OCI-LY7 (cell line): Measurements from ENCODE around the gene WDR46. TPM values are rescaled to one million over a fixed set of nuclear protein-coding genes. Genes with fewer than 3 reads are reported as not detected.

Experiments used
- BruUV-seq: library from RNA; stranded (reverse); fragments of 400-500 nt; replicated peaks from 2 replicates; lab custom pipeline; 2021; lab: Mats Ljungman, UMichigan
- CTCF ChIA-PET: fragments of 300-600 bp; sonication (Branson Sonifier 250); formaldehyde crosslinking; loops from one replicate; lab custom pipeline; 2022; ENCODE audit warnings: antibody characterized with exemption; ENCODE audit not compliant: unreplicated experiment; lab: Charles Lee
- POLR2A ChIA-PET: fragments of 300-600 bp; sonication (Branson Sonifier 250); formaldehyde crosslinking; loops from one replicate; lab custom pipeline; 2022; ENCODE audit warnings: antibody characterized with exemption; lab: Charles Lee
- DNase-seq: peaks from one replicate; pipeline ENCODE4 v3.0.0-alpha.2; 2015; ENCODE audit warnings: low spot score
- H2AFZ ChIP-seq: fragments of 200-600 bp; sonication (generic), shearing (Covaris generic); 2 replicates; pipeline ENCODE4 v1.6.1; 2014; ENCODE audit warnings: mild to moderate bottlenecking, antibody characterized with exemption, low read length, moderate library complexity
- H3K27ac ChIP-seq: fragments of 200-600 bp; sonication (generic); 2 replicates; pipeline ENCODE4 v1.5.1; 2014; ENCODE audit warnings: mixed run types, low read depth, mild to moderate bottlenecking, moderate library complexity, low read length, inconsistent platforms; ENCODE audit not compliant: poor library complexity, severe bottlenecking
- H3K36me3 ChIP-seq: fragments of 200-600 bp; sonication (generic); 2 replicates; pipeline ENCODE4 v1.6.1; 2014; ENCODE audit warnings: mild to moderate bottlenecking, antibody characterized with exemption, low read length, moderate library complexity, mixed read lengths; ENCODE audit not compliant: insufficient read depth
- H3K4me1 ChIP-seq: fragments of 200-600 bp; sonication (generic); 2 replicates; pipeline ENCODE4 v1.5.1; 2014; ENCODE audit warnings: mild to moderate bottlenecking, low read length; ENCODE audit not compliant: insufficient read depth, poor library complexity, severe bottlenecking
- H3K4me2 ChIP-seq: fragments of 200-600 bp; sonication (generic); 2 replicates; pipeline ENCODE4 v1.6.1; 2014; ENCODE audit warnings: mild to moderate bottlenecking, low read length
- H3K4me3 ChIP-seq: fragments of 200-600 bp; sonication (generic); 2 replicates; pipeline ENCODE4 v1.5.1; 2014; ENCODE audit warnings: mild to moderate bottlenecking, low read depth, low read length; ENCODE audit not compliant: poor library complexity, severe bottlenecking
- H3K79me2 ChIP-seq: fragments of 200-600 bp; sonication (generic); 2 replicates; pipeline ENCODE4 v1.6.1; 2016; ENCODE audit warnings: low read depth, mild to moderate bottlenecking, low read length, moderate library complexity, mixed read lengths; ENCODE audit not compliant: insufficient read depth
- H3K9me2 ChIP-seq: fragments of 200-600 bp; sonication (generic); 2 replicates; pipeline ENCODE4 v1.6.1; 2016; ENCODE audit warnings: mild to moderate bottlenecking, low read length, mixed read lengths; ENCODE audit not compliant: insufficient read depth
- H3K9me3 ChIP-seq: fragments of 200-600 bp; sonication (generic); 2 replicates; pipeline ENCODE4 v1.6.1; 2014; ENCODE audit warnings: mild to moderate bottlenecking, mixed run types, low read length, mixed read lengths
- H4K20me1 ChIP-seq: fragments of 200-600 bp; sonication (generic); 2 replicates; pipeline ENCODE4 v1.6.1; 2014; ENCODE audit warnings: mild to moderate bottlenecking, antibody characterized with exemption, low read length, moderate library complexity, mixed read lengths; ENCODE audit not compliant: insufficient read depth
- EZH2phosphoT487 ChIP-seq: fragments of 200-600 bp; sonication (generic); IDR thresholded peaks from 2 replicates; pipeline ENCODE4 v1.6.1; 2018; ENCODE audit warnings: low read depth, borderline replicate concordance, mild to moderate bottlenecking, mixed run types, antibody characterized with exemption, low read length, moderate library complexity, mixed read lengths
- intact Hi-C: fragments of 100-400 bp; cut with micrococcal nuclease; formaldehyde crosslinking; loops from one replicate; pipeline ENCODE4 v1.10.0; 2022; ENCODE audit not compliant: unreplicated experiment
- total RNA-seq, 2 experiments: library from RNA; depleted of rRNA in 1 of 2; stranded (reverse); fragments of >200 nt in 1 of 2; shearing (Covaris generic) in 1 of 2; gene quantifications; 2 replicates each; pipeline ENCODE4 v1.2.3, GENCODE V29; 2014 to 2022
- TF ChIP-seq, protein P1 (sequence below): fragments of 200-600 bp; sonication (generic); conservative IDR thresholded peaks from 2 replicates; pipeline ENCODE4 v1.5.1; 2014; ENCODE audit warnings: mild to moderate bottlenecking, antibody characterized with exemption, low read length, moderate library complexity, mixed read lengths

The WDR46 gene
- total RNA-seq, 2 experiments from 2014 or later, result 83.3 to 129 TPM

DNA sequence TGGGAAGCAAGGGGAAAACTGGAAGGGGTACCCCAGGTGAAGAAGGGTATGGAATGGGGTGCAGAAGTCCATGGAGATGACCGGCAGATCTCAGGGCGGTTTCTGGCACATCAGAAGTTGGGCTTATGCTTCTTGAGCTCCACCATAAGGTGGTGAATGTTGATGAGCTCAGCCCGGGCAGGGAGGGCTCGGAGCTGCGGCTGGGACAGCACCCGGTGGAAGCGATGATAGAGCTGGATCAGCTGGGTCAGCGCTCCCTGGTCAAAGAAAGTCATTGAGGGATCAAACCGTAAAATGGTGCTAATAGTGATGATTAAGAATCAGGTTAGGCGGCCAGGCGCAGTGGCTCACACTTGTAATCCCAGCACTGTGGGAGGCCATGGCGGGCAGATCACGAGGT is 38.3 kb downstream of the WDR46 start:
- Histone ChIP-seq H3K4me2 (peak overlapping the region; percentile 99), H3K79me2 (no peaks in the 10 kb centered on the region), H3K27ac (no peak overlapping the region), H3K4me3 (no peak overlapping the region), H3K9me2 (no peaks in the 10 kb centered on the region), H4K20me1 (no peaks in the 10 kb centered on the region), H3K4me1 (peaks cover 23% of the 10 kb centered on the region), H2AFZ (no peak overlapping the region), H3K36me3 (peaks cover 24% of the 10 kb centered on the region), H3K9me3 (no peaks in the 10 kb centered on the region)
- BruUV-seq, result no TSS peak
- ChIA-PET CTCF (no interaction called here), POLR2A (interaction anchor here (0.6 to 3.8 kb wide), 3 partner anchors 21 to 180 kb away, joined by 3 to 19 read pairs (median 3); partner anchors contain the start of genes RPS18 and VPS52)
- intact Hi-C loops, result no loop called here
- DNase-seq, result no peak
- no peak for TF ChIP-seq EZH2phosphoT487
- TF ChIP-seq, protein P1, sequence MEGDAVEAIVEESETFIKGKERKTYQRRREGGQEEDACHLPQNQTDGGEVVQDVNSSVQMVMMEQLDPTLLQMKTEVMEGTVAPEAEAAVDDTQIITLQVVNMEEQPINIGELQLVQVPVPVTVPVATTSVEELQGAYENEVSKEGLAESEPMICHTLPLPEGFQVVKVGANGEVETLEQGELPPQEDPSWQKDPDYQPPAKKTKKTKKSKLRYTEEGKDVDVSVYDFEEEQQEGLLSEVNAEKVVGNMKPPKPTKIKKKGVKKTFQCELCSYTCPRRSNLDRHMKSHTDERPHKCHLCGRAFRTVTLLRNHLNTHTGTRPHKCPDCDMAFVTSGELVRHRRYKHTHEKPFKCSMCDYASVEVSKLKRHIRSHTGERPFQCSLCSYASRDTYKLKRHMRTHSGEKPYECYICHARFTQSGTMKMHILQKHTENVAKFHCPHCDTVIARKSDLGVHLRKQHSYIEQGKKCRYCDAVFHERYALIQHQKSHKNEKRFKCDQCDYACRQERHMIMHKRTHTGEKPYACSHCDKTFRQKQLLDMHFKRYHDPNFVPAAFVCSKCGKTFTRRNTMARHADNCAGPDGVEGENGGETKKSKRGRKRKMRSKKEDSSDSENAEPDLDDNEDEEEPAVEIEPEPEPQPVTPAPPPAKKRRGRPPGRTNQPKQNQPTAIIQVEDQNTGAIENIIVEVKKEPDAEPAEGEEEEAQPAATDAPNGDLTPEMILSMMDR, result no peak

DNA sequence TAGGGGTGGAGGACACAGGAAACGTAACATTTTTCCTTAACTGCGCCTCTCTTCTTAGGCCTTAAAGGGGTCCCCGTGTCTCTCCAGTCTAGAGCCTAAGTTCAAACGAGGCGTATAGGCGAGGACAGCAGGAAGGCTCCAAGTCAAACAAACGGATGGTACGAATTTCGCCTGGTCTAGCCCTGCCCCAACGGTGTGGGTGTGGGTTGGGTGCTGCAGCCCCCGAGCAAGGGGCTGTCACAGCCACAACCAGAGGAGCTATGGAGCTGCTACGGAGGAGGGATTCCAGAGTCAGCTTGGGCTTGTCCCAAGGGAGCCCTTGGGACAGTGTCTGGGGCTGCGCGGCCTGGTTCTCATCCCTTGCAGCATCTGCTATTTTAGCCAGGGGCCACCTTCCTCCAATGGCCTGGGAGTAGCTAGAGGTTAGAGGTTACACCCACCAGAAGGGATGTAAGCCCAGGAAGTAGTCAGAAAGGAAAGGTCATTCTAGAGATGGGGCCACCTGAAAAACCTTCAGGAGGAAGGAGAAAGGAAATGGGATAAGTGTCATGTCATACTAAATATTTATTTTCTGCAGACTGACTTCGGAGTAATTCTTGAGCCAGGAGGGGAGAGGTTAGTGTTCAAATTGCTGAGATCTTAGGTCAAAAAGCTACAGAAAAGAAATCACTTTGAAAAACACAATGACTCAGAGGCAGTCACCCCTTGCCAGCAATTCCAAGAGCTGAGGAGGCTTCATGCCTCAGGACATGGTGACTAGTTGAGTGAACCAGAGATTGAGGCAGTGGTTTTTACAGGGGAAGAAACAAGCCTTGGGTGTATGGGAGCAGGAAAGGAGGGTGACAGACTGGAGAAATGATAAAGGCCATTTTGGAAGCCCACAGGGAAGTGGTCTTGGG is 39.1 kb downstream of the WDR46 start:
- Histone ChIP-seq H3K27ac (peak overlapping the region; percentile 74), H3K4me1 (peaks cover 23% of the 10 kb centered on the region), H3K9me2 (no peaks in the 10 kb centered on the region), H3K79me2 (no peaks in the 10 kb centered on the region), H3K4me3 (peak overlapping the region; percentile 73), H3K36me3 (peaks cover 22% of the 10 kb centered on the region), H4K20me1 (no peaks in the 10 kb centered on the region), H3K4me2 (peak overlapping the region; percentile 99), H2AFZ (peak overlapping the region; percentile 59), H3K9me3 (no peaks in the 10 kb centered on the region)
- BruUV-seq, result TSS peak; percentile 66
- ChIA-PET POLR2A (interaction anchor here (0.7 to 3.8 kb wide), 6 partner anchors 10 to 180 kb away, joined by 3 to 19 read pairs (median 4); partner anchors contain the start of genes RPS18 and VPS52), CTCF (interaction anchor here (1.2 kb wide), 1 partner anchor 45 kb away, joined by 3 read pairs; the partner anchor contains the start of gene HSD17B8)
- no peak for TF ChIP-seq EZH2phosphoT487
- TF ChIP-seq, protein P1, result no peak
- no peak for DNase-seq
- intact Hi-C loops, result loop anchor here (1.0 to 5.0 kb wide), 2 partner anchors 21 to 238 kb away; partner anchors contain the start of gene VPS52
